Mammary epithelial cell (primary cell): Measurements from ENCODE around the gene BICD1.

Experiments
- EZH2 ChIP-seq: IDR thresholded peaks from 2 replicates; pipeline ENCODE4 v1.6.1; 2012; ENCODE audit warnings: low read length, inconsistent platforms, borderline replicate concordance
- TF ChIP-seq, protein P1 (sequence below), 2 donors: IDR thresholded peaks in 1 of 2; conservative IDR thresholded peaks in 1 of 2; 2 replicates each; pipeline ENCODE4 v1.5.1; 2011 to 2012; ENCODE audit warnings: inconsistent platforms in 2 of 2, low read length in 2 of 2, mild to moderate bottlenecking in 2 of 2, control low read depth in 1 of 2, low read depth in 1 of 2; ENCODE audit not compliant: insufficient read depth in 1 of 2; ENCODE audit errors: extremely low read depth in 1 of 2

DNA sequence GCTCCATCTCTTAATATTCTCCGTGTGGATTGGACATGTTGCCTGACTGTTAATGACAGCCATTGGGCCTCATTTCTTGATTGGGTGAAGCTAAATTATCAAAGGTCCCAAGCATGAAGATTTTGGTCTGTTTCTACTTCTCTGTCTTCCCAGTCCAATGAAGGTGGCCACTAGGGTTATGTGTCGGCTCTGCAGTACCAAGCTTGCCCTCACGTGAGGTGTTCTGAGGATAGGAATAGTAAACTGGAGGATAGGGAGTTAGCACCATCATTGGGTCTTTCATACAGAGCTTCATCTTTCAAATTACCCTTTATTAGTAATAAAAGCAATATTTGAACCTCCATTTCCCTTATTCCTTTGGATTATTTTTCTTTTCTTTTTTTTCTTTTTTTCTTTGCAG is 21.9 kb upstream of the BICD1 start:
- TF ChIP-seq, protein P1, sequence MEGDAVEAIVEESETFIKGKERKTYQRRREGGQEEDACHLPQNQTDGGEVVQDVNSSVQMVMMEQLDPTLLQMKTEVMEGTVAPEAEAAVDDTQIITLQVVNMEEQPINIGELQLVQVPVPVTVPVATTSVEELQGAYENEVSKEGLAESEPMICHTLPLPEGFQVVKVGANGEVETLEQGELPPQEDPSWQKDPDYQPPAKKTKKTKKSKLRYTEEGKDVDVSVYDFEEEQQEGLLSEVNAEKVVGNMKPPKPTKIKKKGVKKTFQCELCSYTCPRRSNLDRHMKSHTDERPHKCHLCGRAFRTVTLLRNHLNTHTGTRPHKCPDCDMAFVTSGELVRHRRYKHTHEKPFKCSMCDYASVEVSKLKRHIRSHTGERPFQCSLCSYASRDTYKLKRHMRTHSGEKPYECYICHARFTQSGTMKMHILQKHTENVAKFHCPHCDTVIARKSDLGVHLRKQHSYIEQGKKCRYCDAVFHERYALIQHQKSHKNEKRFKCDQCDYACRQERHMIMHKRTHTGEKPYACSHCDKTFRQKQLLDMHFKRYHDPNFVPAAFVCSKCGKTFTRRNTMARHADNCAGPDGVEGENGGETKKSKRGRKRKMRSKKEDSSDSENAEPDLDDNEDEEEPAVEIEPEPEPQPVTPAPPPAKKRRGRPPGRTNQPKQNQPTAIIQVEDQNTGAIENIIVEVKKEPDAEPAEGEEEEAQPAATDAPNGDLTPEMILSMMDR (conservative IDR thresholded peaks at IDR 0.05 in 1 of 2, IDR thresholded peaks at IDR 0.05 in 1 of 2; ENCODE audit: extremely low read depth in 1 of 2, insufficient read depth in 1 of 2, low read depth in 1 of 2, low read length in 2 of 2) = no peak
- no peak for TF ChIP-seq EZH2
